NCI-H2227 (cell line): ENCODE measurements around the gene MRPS34.
"Not testable (repeated sequence)": the region's sequence is repeated elsewhere in the genome, so short reads cannot be mapped to it uniquely, and the experiment has no call there.

Source experiments
- DNase-seq: peaks from one replicate; lab custom pipeline; 2025; ENCODE audit not compliant: unreplicated experiment; lab: John Stamatoyannopoulos, UW

MRPS34 gene

GRCh38 chr16:1772908-1773702 is at the start of gene MRPS34:
TSS of gene MRPS34 (minus strand) at chr16:1773134. CDS start at chr16:1773119, 15 bp downstream.
- peak; percentile 94 for DNase-seq

GRCh38 chr16:1821861-1822611 is 49.1 kb upstream of the MRPS34 start:
- no peak for DNase-seq

GRCh38 chr16:1820946-1821290 is 48.0 kb upstream of the MRPS34 start:
- DNase-seq: no peak

GRCh38 chr16:1820096-1820945 is 47.4 kb upstream of the MRPS34 start:
- DNase-seq: no peak

- DNase-seq: no peak
These were observed 46.7 kb upstream of the MRPS34 start for GRCh38 chr16:1819611-1820010.

GRCh38 chr16:1818873-1819525 is 46.1 kb upstream of the MRPS34 start:
- DNase-seq: no peak

GRCh38 chr16:1818204-1818872 is 45.4 kb upstream of the MRPS34 start:
- DNase-seq: no peak

GRCh38 chr16:1817716-1818115 is 44.8 kb upstream of the MRPS34 start:
- no peak for DNase-seq

GRCh38 chr16:1817276-1817589 is 44.3 kb upstream of the MRPS34 start:
- no peak for DNase-seq

- DNase-seq: no peak
These were observed 43.7 kb upstream of the MRPS34 start for GRCh38 chr16:1816396-1817275.

GRCh38 chr16:1815461-1815860 is 42.5 kb upstream of the MRPS34 start:
- no peak for DNase-seq

- DNase-seq: peak; percentile 80
These were observed 39.8 kb upstream of the MRPS34 start for GRCh38 chr16:1812732-1813163.

- no peak for DNase-seq
These were observed 37.6 kb upstream of the MRPS34 start for GRCh38 chr16:1810536-1810935.

- DNase-seq: no peak
These were observed 37.2 kb upstream of the MRPS34 start for GRCh38 chr16:1810106-1810505.

- no peak for DNase-seq
These were observed 36.4 kb upstream of the MRPS34 start for GRCh38 chr16:1809281-1809801.

GRCh38 chr16:1808691-1809090 is 35.8 kb upstream of the MRPS34 start:
- no peak for DNase-seq

- no peak for DNase-seq
These were observed 34.7 kb upstream of the MRPS34 start for GRCh38 chr16:1807626-1808025.

- DNase-seq: no peak
These were observed 27.8 kb upstream of the MRPS34 start for GRCh38 chr16:1800701-1801100.

- DNase-seq: not testable (repeated sequence)
These were observed 26.3 kb upstream of the MRPS34 start for GRCh38 chr16:1799263-1799662.
